Ovary (tissue), 9 donors: Measurements from ENCODE around the gene URI1. TPM values are rescaled to one million over a fixed set of nuclear protein-coding genes. Genes with fewer than 3 reads are reported as not detected.

ENCODE experiments used
- DNase-seq, 5 donors: peaks; one replicate each; pipeline ENCODE4 v3.0.0-alpha.2; 2019 to 2020
- H3K27ac ChIP-seq, 2 donors: fragments of 200-600 bp; one replicate each; pipeline versions ENCODE4 v1.5.1 to v1.8.0; 2019 to 2022
- H3K27me3 ChIP-seq: fragments of 200-600 bp; one replicate; pipeline ENCODE4 v1.8.0; 2022
- H3K36me3 ChIP-seq: fragments of 200-600 bp; sonication (generic); one replicate; pipeline ENCODE4 v1.5.1; 2019
- H3K4me1 ChIP-seq: one replicate; pipeline ENCODE4 v1.8.1; 2013; ENCODE audit warnings: mild to moderate bottlenecking, moderate library complexity; ENCODE audit not compliant: insufficient read depth
- H3K4me3 ChIP-seq: fragments of 200-600 bp; sonication (generic); one replicate; pipeline ENCODE4 v1.5.1; 2017
- H3K9me3 ChIP-seq, 2 donors: fragments of 200-600 bp in 1 of 2; sonication (generic) in 1 of 2; one replicate each; pipeline versions ENCODE4 v1.5.1 to v1.8.1; 2013 to 2019; ENCODE audit warnings: mild to moderate bottlenecking in 1 of 2, moderate library complexity in 1 of 2
- EP300 ChIP-seq: sonication (generic); formaldehyde crosslinking; IDR thresholded peaks from one replicate; pipeline ENCODE4 v1.6.1; 2017; ENCODE audit warnings: antibody characterized with exemption
- POLR2A ChIP-seq: fragments of 450-650 bp; IDR thresholded peaks from one replicate; pipeline ENCODE4 v1.6.1; 2017; ENCODE audit warnings: antibody characterized with exemption, mild to moderate bottlenecking, moderate library complexity
- WGBS, 3 donors: extraction: QIAGEN DNeasy Blood & Tissue Kit in 1 of 3; methylation state at CpG; one replicate each; pipeline versions ENCODE4 v1.1.5 to v1.1.7; 2013 to 2017; 5-methylcytosine and 5-hydroxymethylcytosine counted together
- intact Hi-C, 4 donors: fragments of 100-400 bp; cut with DNase I; formaldehyde crosslinking; loops; one replicate each; pipeline versions ENCODE4 v1.11.0 to v1.15.1; 2022 to 2023
- polyA plus RNA-seq, 2 donors: library from polyadenylated mRNA; stranded (reverse); fragments of 200-250 nt in 1 of 2; fragments of 350-450 nt in 1 of 2; fragmentation: Illumina TruSeq in 1 of 2; extraction: RNeasy Lipid Tissue Mini Kit (QIAGEN cat#74804) in 1 of 2; gene quantifications; one replicate each; pipeline ENCODE4 v1.2.3, GENCODE V29; 2013 to 2014
- small RNA-seq: library from RNA; depleted of rRNA; stranded (forward); fragments of <200 nt; gene quantifications from one replicate; pipeline ENCODE3, GENCODE V24; 2016
- total RNA-seq, 7 donors: library from RNA; depleted of rRNA in 2 of 7; stranded (reverse); fragments of >200 nt in 2 of 7; fragmentation: NEBNext Ultra II Directional in 3 of 7; extraction: Animal tissue kit (Norgen Biotek cat#: 25700) in 3 of 7; gene quantifications; one replicate each; pipeline versions ENCODE4 v1.1.0 to v1.2.4, GENCODE V29; 2016 to 2023
- TF ChIP-seq, protein P1 (sequence below), 3 donors: fragments of 450-650 bp in 2 of 3; fragments of 200-600 bp in 1 of 3; IDR thresholded peaks; one replicate each; pipeline versions ENCODE4 v1.5.1 to v1.8.0; 2016 to 2022; ENCODE audit warnings: antibody characterized with exemption in 3 of 3, mild to moderate bottlenecking in 1 of 3
- donor health status: DM: no; HTN: no; CAD: no; lungs with moderate emphysema.
- donor health status: DM: no; HTN: no; CAD: no.
- donor health status: Bipolar disorder and iron deficiency.
- donor health status: DM: yes; HTN: yes; CAD: no.
- donor health status: DM: no; HTN: no; CAD: no.
- donor health status: DM: yes; HTN: yes; CAD: no.

Gene URI1
- total and polyA plus RNA-seq, 9 donors, result 39.8 to 90.0 (median 66.9) TPM

DNA sequence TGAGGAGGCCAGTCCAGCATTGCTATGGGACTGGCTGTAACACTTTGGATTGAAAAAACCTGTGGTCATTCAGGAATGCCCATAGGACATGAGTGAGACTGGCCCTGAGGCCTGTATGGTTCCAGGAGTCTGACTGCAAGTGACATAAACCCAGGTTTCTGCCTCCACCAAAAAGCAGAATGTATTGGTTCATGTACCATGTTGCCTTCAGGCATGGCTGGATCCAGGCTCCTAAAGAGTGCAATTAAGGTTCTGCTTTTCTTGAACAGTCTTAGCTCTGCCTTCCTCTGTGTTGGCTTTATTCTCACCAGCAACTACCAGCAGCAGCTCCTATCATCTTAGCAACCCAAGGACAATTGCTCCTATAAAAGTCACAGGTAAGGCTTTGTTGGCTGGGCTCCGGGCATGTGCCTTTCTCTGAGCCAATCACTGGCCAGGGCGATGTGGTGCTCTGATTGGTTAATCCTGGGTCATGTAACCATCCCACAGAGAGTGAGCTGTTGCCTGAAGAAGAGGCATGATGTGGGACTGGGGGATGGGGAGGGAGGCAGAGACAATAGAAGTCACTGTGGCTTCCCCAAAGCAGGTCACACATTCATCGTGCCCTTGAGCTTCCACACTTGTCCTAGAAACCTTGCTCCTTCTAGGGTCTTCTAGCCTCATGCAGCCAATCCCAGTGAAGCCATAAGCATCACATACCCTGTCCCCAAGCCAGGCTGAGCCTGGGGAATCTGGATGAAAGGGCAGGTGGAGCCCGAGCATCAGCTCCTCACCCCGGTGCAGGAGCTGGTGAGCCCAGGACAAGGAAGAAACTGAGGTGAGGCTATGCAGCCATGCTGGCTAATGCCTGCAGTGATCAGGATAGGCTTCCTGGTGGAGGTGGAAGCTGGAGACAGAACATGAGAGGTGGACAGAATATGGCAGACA is 123.9 kb downstream of the URI1 start:
- TF ChIP-seq POLR2A (no peak), EP300 (no peak)
- TF ChIP-seq, protein P1, sequence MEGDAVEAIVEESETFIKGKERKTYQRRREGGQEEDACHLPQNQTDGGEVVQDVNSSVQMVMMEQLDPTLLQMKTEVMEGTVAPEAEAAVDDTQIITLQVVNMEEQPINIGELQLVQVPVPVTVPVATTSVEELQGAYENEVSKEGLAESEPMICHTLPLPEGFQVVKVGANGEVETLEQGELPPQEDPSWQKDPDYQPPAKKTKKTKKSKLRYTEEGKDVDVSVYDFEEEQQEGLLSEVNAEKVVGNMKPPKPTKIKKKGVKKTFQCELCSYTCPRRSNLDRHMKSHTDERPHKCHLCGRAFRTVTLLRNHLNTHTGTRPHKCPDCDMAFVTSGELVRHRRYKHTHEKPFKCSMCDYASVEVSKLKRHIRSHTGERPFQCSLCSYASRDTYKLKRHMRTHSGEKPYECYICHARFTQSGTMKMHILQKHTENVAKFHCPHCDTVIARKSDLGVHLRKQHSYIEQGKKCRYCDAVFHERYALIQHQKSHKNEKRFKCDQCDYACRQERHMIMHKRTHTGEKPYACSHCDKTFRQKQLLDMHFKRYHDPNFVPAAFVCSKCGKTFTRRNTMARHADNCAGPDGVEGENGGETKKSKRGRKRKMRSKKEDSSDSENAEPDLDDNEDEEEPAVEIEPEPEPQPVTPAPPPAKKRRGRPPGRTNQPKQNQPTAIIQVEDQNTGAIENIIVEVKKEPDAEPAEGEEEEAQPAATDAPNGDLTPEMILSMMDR (IDR thresholded peaks at IDR 0.05), result no peak
- Histone ChIP-seq H3K4me1 (no peaks in the 10 kb centered on the region), H3K36me3 (no peaks in the 10 kb centered on the region), H3K27me3 (no peaks in the 10 kb centered on the region), H3K27ac (no peak overlapping the region), H3K4me3 (no peak overlapping the region), H3K9me3 (no peaks in the 10 kb centered on the region)
- intact Hi-C loops, result no loop called here
- WGBS, 3 donors, result 90 to 95% (median 94%) methylated on average over 5 of the region's 5 CpGs
- DNase-seq, result no peak

Small RNA genes within 50 kb of the gene (small RNA-seq; reads per million reads assigned to genes)
- not detected for gene AC008798.1
- not detected for gene TAF9P3

Other genes starting within 250 kb of the URI1 start
- 10 to 100 TPM; 23.4 to 33.6 (median 25.3) TPM for gene C19orf12, start 227.0 kb upstream of the URI1 start, total RNA-seq
- 10 to 100 TPM; 15.6 to 16.7 TPM for gene C19orf12, start 227.0 kb upstream of the URI1 start, polyA plus RNA-seq
- 1 to 10 TPM in 3 of 7 donors, under 1 TPM in 4; 0.36 to 1.8 (median 0.98) TPM for gene CCNE1, start 130.2 kb upstream of the URI1 start, total RNA-seq
- 1 to 10 TPM in 1 of 2 donors, under 1 TPM in 1; 0.94 to 2.7 TPM for gene CCNE1, start 130.2 kb upstream of the URI1 start, polyA plus RNA-seq